Measurements from ENCODE around the gene COA1. TPM values are rescaled to one million over a fixed set of nuclear protein-coding genes. Genes with fewer than 3 reads are reported as not detected.

The COA1 gene
- total RNA-seq, 1 experiment from 2014 or later: 65.5 TPM

DNA sequence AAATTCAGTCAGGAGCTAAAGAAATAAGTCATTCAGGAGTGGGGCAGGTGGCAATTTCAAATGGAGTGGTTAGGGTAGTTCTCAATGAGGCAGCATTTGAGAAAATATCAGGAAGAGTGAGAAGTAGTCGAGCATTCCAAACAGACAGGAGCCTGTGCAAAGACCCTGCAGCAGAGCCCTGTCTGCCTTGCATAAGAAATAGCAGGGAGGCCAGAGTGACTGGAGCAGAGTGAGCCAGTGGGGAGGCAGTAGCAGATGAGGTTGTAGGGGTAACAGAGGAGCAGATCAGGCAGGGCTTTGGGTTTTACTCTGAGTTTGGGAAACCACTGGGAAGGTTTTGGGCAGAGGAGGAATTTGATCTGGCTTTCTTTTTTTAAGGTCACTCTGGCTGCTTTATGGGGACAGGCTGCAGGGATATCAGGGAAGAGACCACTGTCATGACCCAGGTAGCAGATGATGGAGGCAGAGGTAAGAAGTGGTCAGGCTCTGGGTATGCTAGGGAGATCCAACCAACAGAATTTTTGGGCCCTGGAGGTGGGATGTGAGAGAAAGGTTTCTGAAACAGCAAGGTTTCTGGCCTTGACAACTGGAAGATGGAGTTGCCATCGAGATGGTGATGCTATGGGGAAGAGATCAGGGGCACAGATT is 27.9 kb upstream of the COA1 start:
- no peaks in the 10 kb centered on the region for H3K27me3 ChIP-seq (ENCODE audit: control insufficient read depth, insufficient read depth, low read length)
- H3K27ac ChIP-seq (ENCODE audit: low read length): no peak overlapping the region
- DNase-seq (ENCODE audit: low read depth, low spot score) (no peak), ATAC-seq (no peak)
- H3K36me3 ChIP-seq (ENCODE audit: control insufficient read depth, insufficient read depth, low read length): no peaks in the 10 kb centered on the region
- no peaks in the 10 kb centered on the region for H3K9me3 ChIP-seq (ENCODE audit: control insufficient read depth, insufficient read depth, low read depth, low read length)
- POLR2A ChIA-PET: no interaction called here
- BruUV-seq (replicated peaks): no TSS peak
- intact Hi-C loops (cut with micrococcal nuclease; ENCODE audit: unreplicated experiment) (no loop called here), in situ Hi-C loops (cut with HindIII; ENCODE audit: low pct_unique_long_range_greater_than_20kb, low sequenced_read_pairs) (no loop called here)
- no peak overlapping the region for H3K4me3 ChIP-seq (ENCODE audit: low read depth in 2 of 2, low read length in 2 of 2)
- TF ChIP-seq, protein P1, sequence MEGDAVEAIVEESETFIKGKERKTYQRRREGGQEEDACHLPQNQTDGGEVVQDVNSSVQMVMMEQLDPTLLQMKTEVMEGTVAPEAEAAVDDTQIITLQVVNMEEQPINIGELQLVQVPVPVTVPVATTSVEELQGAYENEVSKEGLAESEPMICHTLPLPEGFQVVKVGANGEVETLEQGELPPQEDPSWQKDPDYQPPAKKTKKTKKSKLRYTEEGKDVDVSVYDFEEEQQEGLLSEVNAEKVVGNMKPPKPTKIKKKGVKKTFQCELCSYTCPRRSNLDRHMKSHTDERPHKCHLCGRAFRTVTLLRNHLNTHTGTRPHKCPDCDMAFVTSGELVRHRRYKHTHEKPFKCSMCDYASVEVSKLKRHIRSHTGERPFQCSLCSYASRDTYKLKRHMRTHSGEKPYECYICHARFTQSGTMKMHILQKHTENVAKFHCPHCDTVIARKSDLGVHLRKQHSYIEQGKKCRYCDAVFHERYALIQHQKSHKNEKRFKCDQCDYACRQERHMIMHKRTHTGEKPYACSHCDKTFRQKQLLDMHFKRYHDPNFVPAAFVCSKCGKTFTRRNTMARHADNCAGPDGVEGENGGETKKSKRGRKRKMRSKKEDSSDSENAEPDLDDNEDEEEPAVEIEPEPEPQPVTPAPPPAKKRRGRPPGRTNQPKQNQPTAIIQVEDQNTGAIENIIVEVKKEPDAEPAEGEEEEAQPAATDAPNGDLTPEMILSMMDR (IDR thresholded peaks at IDR 0.05): no peak
- TF ChIP-seq POLR2AphosphoS5 (IDR thresholded peaks at IDR 0.05; ENCODE audit: low read depth, low read length) (no peak), TCF7L2 (IDR thresholded peaks at IDR 0.05; ENCODE audit: low read depth, low read length) (no peak), SIN3A (IDR thresholded peaks at IDR 0.05; ENCODE audit: borderline replicate concordance, insufficient read depth, low read depth, low read length) (no peak)
- TF ChIP-seq, protein P2, sequence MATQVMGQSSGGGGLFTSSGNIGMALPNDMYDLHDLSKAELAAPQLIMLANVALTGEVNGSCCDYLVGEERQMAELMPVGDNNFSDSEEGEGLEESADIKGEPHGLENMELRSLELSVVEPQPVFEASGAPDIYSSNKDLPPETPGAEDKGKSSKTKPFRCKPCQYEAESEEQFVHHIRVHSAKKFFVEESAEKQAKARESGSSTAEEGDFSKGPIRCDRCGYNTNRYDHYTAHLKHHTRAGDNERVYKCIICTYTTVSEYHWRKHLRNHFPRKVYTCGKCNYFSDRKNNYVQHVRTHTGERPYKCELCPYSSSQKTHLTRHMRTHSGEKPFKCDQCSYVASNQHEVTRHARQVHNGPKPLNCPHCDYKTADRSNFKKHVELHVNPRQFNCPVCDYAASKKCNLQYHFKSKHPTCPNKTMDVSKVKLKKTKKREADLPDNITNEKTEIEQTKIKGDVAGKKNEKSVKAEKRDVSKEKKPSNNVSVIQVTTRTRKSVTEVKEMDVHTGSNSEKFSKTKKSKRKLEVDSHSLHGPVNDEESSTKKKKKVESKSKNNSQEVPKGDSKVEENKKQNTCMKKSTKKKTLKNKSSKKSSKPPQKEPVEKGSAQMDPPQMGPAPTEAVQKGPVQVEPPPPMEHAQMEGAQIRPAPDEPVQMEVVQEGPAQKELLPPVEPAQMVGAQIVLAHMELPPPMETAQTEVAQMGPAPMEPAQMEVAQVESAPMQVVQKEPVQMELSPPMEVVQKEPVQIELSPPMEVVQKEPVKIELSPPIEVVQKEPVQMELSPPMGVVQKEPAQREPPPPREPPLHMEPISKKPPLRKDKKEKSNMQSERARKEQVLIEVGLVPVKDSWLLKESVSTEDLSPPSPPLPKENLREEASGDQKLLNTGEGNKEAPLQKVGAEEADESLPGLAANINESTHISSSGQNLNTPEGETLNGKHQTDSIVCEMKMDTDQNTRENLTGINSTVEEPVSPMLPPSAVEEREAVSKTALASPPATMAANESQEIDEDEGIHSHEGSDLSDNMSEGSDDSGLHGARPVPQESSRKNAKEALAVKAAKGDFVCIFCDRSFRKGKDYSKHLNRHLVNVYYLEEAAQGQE (IDR thresholded peaks at IDR 0.05; ENCODE audit: insufficient read depth in 1 of 2, low read depth in 2 of 2, low read length in 1 of 2): no peak
- peaks cover 16% of the 10 kb centered on the region for H3K4me1 ChIP-seq (ENCODE audit: control insufficient read depth, insufficient read depth, low read length)
- CTCF ChIA-PET: interaction anchor here (0.6 kb wide), 1 partner anchor 35 kb away, joined by 6 read pairs; no protein-coding TSS in a partner anchor

DNA sequence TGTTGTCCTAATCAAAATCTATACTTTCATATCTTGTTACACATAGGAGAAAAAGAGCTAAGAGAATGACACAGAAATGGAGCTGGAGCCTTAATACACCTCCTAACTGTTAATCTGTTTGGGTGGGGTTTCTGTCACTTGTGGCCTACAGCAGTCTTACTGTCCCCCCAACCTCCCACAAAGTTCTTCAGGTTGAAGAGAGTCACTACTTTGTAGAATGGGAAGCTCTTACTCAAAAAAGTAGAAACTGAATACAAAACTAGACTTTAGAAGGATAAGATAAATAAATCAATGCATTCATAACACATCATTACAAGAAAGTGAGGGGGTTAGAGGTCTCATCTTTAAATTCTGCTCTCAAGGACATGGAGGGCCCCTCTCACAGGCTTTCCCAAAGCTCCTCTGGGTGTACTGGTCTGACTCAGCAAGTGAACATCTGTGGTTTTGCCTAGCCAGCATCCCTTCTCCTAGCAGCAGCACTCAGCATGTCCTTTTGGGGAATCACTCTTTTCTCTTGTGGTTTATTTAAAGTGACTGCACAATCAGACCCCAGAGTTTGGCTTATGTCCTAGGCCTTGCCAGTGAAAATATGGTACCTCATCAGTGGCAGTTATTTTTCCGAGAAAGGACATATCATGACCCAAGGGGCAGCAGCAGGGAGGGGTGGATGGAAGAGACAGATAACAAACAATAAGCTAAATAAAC is 27.2 kb upstream of the COA1 start:
- CTCF ChIA-PET: no interaction called here
- POLR2A ChIA-PET: interaction anchor here (0.7 kb wide), 1 partner anchor 366 kb away, joined by 5 read pairs; no protein-coding TSS in a partner anchor
- no TSS peak for BruUV-seq (replicated peaks)
- H3K27me3 ChIP-seq (ENCODE audit: control insufficient read depth, insufficient read depth, low read length): no peaks in the 10 kb centered on the region
- in situ Hi-C loops (cut with HindIII; ENCODE audit: low pct_unique_long_range_greater_than_20kb, low sequenced_read_pairs) (no loop called here), intact Hi-C loops (cut with micrococcal nuclease; ENCODE audit: unreplicated experiment) (no loop called here)
- H3K9me3 ChIP-seq (ENCODE audit: control insufficient read depth, insufficient read depth, low read depth, low read length): no peaks in the 10 kb centered on the region
- no peaks in the 10 kb centered on the region for H3K36me3 ChIP-seq (ENCODE audit: control insufficient read depth, insufficient read depth, low read length)
- ATAC-seq (no peak), DNase-seq (ENCODE audit: low read depth, low spot score) (no peak)
- TF ChIP-seq TCF7L2 (IDR thresholded peaks at IDR 0.05; ENCODE audit: low read depth, low read length): no peak
- H3K4me1 ChIP-seq (ENCODE audit: control insufficient read depth, insufficient read depth, low read length): peaks cover 12% of the 10 kb centered on the region
- no peak overlapping the region for H3K4me3 ChIP-seq (ENCODE audit: low read depth in 2 of 2, low read length in 2 of 2)
- H3K27ac ChIP-seq (ENCODE audit: low read length): no peak overlapping the region

DNA sequence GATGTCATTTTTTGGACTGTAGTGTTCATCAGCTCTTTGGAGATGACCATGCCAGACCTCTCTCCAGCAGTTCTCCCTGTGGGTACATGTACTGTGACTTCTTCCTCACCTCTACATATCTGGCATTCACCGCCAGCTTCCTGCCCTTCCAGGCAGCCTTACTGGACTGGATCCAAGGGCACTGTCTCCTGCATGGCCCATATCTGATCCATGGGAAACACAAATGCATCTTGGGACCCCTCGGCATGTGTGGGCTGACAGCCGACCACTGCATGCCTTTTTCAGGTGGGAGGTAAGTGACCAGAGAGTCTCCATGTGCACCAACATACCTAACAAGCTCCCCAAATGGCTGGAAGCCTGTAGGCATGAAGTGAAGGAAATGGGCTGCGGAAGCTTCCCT is 25.3 kb upstream of the COA1 start:
- POLR2A ChIA-PET: interaction anchor here (0.6 kb wide), 1 partner anchor 13 kb away, joined by 5 read pairs; no protein-coding TSS in a partner anchor

More for the DNA sequence above, 25.3 kb upstream of the COA1 start:
- no peak for ATAC-seq
- Histone ChIP-seq H3K4me1 (ENCODE audit: control insufficient read depth, insufficient read depth, low read length) (peaks cover 4% of the 10 kb centered on the region), H3K36me3 (ENCODE audit: control insufficient read depth, insufficient read depth, low read length) (no peaks in the 10 kb centered on the region), H3K4me3 (ENCODE audit: low read depth in 2 of 2, low read length in 2 of 2) (no peak overlapping the region), H3K27me3 (ENCODE audit: control insufficient read depth, insufficient read depth, low read length) (no peaks in the 10 kb centered on the region), H3K9me3 (ENCODE audit: control insufficient read depth, insufficient read depth, low read depth, low read length) (no peaks in the 10 kb centered on the region), H3K27ac (ENCODE audit: low read length) (no peak overlapping the region)
- intact Hi-C loops (cut with micrococcal nuclease; ENCODE audit: unreplicated experiment): no loop called here
- no peak for DNase-seq (ENCODE audit: low read depth, low spot score)
- no TSS peak for BruUV-seq (replicated peaks)
- CTCF ChIA-PET: no interaction called here
- TF ChIP-seq SIN3A (IDR thresholded peaks at IDR 0.05; ENCODE audit: borderline replicate concordance, insufficient read depth, low read depth, low read length) (no peak), POLR2AphosphoS5 (IDR thresholded peaks at IDR 0.05; ENCODE audit: low read depth, low read length) (no peak), TCF7L2 (IDR thresholded peaks at IDR 0.05; ENCODE audit: low read depth, low read length) (no peak)
- TF ChIP-seq, protein P1 (IDR thresholded peaks at IDR 0.05): no peak
- TF ChIP-seq, protein P2 (IDR thresholded peaks at IDR 0.05; ENCODE audit: insufficient read depth in 1 of 2, low read depth in 2 of 2, low read length in 1 of 2): no peak
- in situ Hi-C loops (cut with HindIII; ENCODE audit: low pct_unique_long_range_greater_than_20kb, low sequenced_read_pairs): no loop called here
